Mammary epithelial cell (primary cell): ENCODE results near the gene MECP2.

Experiments
- EZH2 ChIP-seq: IDR thresholded peaks from 2 replicates; pipeline ENCODE4 v1.6.1; 2012; ENCODE audit warnings: low read length, inconsistent platforms, borderline replicate concordance
- TF ChIP-seq, protein P1 (sequence below), 2 donors: IDR thresholded peaks in 1 of 2; conservative IDR thresholded peaks in 1 of 2; 2 replicates each; pipeline ENCODE4 v1.5.1; 2011 to 2012; ENCODE audit warnings: inconsistent platforms in 2 of 2, low read length in 2 of 2, mild to moderate bottlenecking in 2 of 2, control low read depth in 1 of 2, low read depth in 1 of 2; ENCODE audit not compliant: insufficient read depth in 1 of 2; ENCODE audit errors: extremely low read depth in 1 of 2

DNA sequence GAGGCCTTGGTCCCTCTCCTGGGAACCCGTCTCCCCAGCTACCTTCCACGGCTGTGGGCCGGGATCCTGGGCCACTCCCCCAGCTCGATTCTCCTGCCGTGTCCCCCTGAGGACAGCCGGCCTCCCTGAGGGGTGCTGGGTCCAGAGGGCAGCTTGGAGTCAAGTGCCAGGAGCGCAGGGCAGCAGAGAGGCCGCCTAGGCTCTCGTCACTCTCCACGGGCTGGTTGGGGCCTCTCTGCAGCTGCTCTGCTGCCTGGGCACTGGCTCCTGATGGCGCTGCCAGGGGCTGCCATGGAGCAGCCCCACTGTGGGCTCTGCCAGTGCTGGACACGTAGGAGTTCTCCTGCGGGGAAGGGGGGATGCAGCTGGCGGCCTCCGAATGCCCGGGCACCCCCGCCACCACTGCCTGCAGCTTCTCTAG lies 84.5 kb downstream of the MECP2 start:
- TF ChIP-seq, protein P1, sequence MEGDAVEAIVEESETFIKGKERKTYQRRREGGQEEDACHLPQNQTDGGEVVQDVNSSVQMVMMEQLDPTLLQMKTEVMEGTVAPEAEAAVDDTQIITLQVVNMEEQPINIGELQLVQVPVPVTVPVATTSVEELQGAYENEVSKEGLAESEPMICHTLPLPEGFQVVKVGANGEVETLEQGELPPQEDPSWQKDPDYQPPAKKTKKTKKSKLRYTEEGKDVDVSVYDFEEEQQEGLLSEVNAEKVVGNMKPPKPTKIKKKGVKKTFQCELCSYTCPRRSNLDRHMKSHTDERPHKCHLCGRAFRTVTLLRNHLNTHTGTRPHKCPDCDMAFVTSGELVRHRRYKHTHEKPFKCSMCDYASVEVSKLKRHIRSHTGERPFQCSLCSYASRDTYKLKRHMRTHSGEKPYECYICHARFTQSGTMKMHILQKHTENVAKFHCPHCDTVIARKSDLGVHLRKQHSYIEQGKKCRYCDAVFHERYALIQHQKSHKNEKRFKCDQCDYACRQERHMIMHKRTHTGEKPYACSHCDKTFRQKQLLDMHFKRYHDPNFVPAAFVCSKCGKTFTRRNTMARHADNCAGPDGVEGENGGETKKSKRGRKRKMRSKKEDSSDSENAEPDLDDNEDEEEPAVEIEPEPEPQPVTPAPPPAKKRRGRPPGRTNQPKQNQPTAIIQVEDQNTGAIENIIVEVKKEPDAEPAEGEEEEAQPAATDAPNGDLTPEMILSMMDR (conservative IDR thresholded peaks at IDR 0.05 in 1 of 2, IDR thresholded peaks at IDR 0.05 in 1 of 2; ENCODE audit: extremely low read depth in 1 of 2, insufficient read depth in 1 of 2, low read depth in 1 of 2, low read length in 2 of 2): no peak
- no peak for TF ChIP-seq EZH2
